ENCODE measurements around the gene SZT2. TPM values are rescaled to one million over a fixed set of nuclear protein-coding genes. Genes with fewer than 3 reads are reported as not detected.

Gene SZT2
- total and polyA plus RNA-seq, 2 of the 13 experiments (the other 11 are each of a cell fraction or from before 2014, with no cell fraction given) = 8.0 to 8.8 TPM

DNA sequence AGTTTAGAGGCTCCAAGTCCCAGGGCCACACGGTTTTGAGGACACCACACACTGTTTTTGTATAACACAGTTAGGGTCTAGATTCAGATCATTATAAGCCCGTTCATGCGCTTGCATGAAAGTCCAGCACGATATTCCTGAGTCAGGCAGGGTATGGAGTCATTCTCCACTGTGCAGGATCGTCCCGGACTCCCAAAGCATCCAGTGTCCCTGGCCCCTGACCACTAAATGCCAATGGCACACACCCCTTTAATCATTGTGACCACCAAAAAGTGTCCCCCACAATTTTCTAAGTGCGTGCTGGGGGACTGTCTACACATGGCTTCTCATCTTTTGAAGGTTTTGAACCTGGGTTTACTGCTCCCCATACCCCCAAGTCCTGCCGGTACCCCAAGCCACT, 113.8 kb downstream of the SZT2 start (continued):
- TF ChIP-seq, protein P1, sequence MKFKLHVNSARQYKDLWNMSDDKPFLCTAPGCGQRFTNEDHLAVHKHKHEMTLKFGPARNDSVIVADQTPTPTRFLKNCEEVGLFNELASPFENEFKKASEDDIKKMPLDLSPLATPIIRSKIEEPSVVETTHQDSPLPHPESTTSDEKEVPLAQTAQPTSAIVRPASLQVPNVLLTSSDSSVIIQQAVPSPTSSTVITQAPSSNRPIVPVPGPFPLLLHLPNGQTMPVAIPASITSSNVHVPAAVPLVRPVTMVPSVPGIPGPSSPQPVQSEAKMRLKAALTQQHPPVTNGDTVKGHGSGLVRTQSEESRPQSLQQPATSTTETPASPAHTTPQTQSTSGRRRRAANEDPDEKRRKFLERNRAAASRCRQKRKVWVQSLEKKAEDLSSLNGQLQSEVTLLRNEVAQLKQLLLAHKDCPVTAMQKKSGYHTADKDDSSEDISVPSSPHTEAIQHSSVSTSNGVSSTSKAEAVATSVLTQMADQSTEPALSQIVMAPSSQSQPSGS (CRISPR knock-in tag; IDR thresholded peaks at IDR 0.05) = no peak
- TF ChIP-seq PPARG (CRISPR knock-in tag; conservative IDR thresholded peaks at IDR 0.05) = no peak

Small RNA genes lying within 50 kb of the gene (microRNA-seq; reads per million reads assigned to microRNA genes)
- gene MIR6734 (1.0 reads per million), gene MIR6735 (1.0 reads per million)

Small RNA genes lying within 50 kb of the gene (small RNA-seq; reads per million reads assigned to genes)
- 0 reads per million in 3 experiments for gene MIR6735 (ENCODE audit: insufficient read depth in 2 of 3, insufficient read length in 3 of 3, low read depth in 2 of 3, low replicate concordance in 1 of 3)

Other genes with a start within 250 kb of the SZT2 start
- 102 and 134 TPM in 2 replicates for gene EBNA1BP2, start 217.6 kb upstream of the SZT2 start, total RNA-seq (2016; rRNA removed; fragmentation: Illumina TruSeq; extraction: Trizol)
- 24.7 and 27.1 TPM in 2 replicates for gene EBNA1BP2, start 217.6 kb upstream of the SZT2 start, polyA plus RNA-seq (2011; rRNA removed)
- gene CFAP57, start 217.6 kb upstream of the SZT2 start, total RNA-seq (2016; rRNA removed; fragmentation: Illumina TruSeq; extraction: Trizol) = 0.14 TPM in 1 of 2 replicates, not detected in the other
- 0.01 and 0.07 TPM in 2 replicates for gene CFAP57, start 217.6 kb upstream of the SZT2 start, polyA plus RNA-seq (2011; rRNA removed)
- not detected in 2 replicates for gene TMEM125, start 119.9 kb upstream of the SZT2 start, total RNA-seq (2016; rRNA removed; fragmentation: Illumina TruSeq; extraction: Trizol)
- gene TMEM125, start 119.9 kb upstream of the SZT2 start, polyA plus RNA-seq (2011; rRNA removed) = 0.03 TPM in 1 of 2 replicates, not detected in the other
- 0.49 and 0.52 TPM in 2 replicates for gene C1orf210, start 104.3 kb upstream of the SZT2 start, total RNA-seq (2016; rRNA removed; fragmentation: Illumina TruSeq; extraction: Trizol)
- gene C1orf210, start 104.3 kb upstream of the SZT2 start, polyA plus RNA-seq (2011; rRNA removed) = 5.1 and 7.1 TPM in 2 replicates
- 0.20 and 0.84 TPM in 2 replicates for gene TIE1, start 88.9 kb upstream of the SZT2 start, total RNA-seq (2016; rRNA removed; fragmentation: Illumina TruSeq; extraction: Trizol)
- 0.58 and 2.5 TPM in 2 replicates for gene TIE1, start 88.9 kb upstream of the SZT2 start, polyA plus RNA-seq (2011; rRNA removed)
- gene MPL, start 52.1 kb upstream of the SZT2 start, total RNA-seq (2016; rRNA removed; fragmentation: Illumina TruSeq; extraction: Trizol) = not detected in 2 replicates
- gene MPL, start 52.1 kb upstream of the SZT2 start, polyA plus RNA-seq (2011; rRNA removed) = not detected in 2 replicates
- gene CDC20, start 30.9 kb upstream of the SZT2 start, total RNA-seq (2016; rRNA removed; fragmentation: Illumina TruSeq; extraction: Trizol) = 90.0 and 97.8 TPM in 2 replicates
- 39.5 and 57.9 TPM in 2 replicates for gene CDC20, start 30.9 kb upstream of the SZT2 start, polyA plus RNA-seq (2011; rRNA removed)
- gene ELOVL1, start 21.9 kb upstream of the SZT2 start, total RNA-seq (2016; rRNA removed; fragmentation: Illumina TruSeq; extraction: Trizol) = 29.7 and 55.2 TPM in 2 replicates
- gene ELOVL1, start 21.9 kb upstream of the SZT2 start, polyA plus RNA-seq (2011; rRNA removed) = 77.4 and 95.9 TPM in 2 replicates
- gene MED8, start 99 bp upstream of the SZT2 start, total RNA-seq (2016; rRNA removed; fragmentation: Illumina TruSeq; extraction: Trizol) = 77.4 and 112 TPM in 2 replicates
- gene MED8, start 99 bp upstream of the SZT2 start, polyA plus RNA-seq (2011; rRNA removed) = 13.0 and 16.9 TPM in 2 replicates
- not detected in 2 replicates for gene HYI, start 64.0 kb downstream of the SZT2 start, total RNA-seq (2016; rRNA removed; fragmentation: Illumina TruSeq; extraction: Trizol)
- not detected in 2 replicates for gene HYI, start 64.0 kb downstream of the SZT2 start, polyA plus RNA-seq (2011; rRNA removed)
- gene PTPRF, start 141.0 kb downstream of the SZT2 start, total RNA-seq (2016; rRNA removed; fragmentation: Illumina TruSeq; extraction: Trizol) = 47.3 and 55.9 TPM in 2 replicates
- 167 and 213 TPM in 2 replicates for gene PTPRF, start 141.0 kb downstream of the SZT2 start, polyA plus RNA-seq (2011; rRNA removed)